HG02852 (cell line): ENCODE data around the gene ZFAND5.

Source experiments
- ATAC-seq: cut with Tn5 transposase; IDR thresholded peaks from one replicate; pipeline ENCODE4 v1.9.1; 2021; ENCODE audit warnings: mild to moderate bottlenecking, moderate library complexity; ENCODE audit not compliant: unreplicated experiment

Gene ZFAND5

GRCh38 chr9:72363908-72364678 lies 915 bp downstream of the ZFAND5 start:
- peak; percentile 47 for ATAC-seq

- ATAC-seq, result no peak
These were observed 1.8 kb downstream of the ZFAND5 start for GRCh38 chr9:72363236-72363635.

DNA sequence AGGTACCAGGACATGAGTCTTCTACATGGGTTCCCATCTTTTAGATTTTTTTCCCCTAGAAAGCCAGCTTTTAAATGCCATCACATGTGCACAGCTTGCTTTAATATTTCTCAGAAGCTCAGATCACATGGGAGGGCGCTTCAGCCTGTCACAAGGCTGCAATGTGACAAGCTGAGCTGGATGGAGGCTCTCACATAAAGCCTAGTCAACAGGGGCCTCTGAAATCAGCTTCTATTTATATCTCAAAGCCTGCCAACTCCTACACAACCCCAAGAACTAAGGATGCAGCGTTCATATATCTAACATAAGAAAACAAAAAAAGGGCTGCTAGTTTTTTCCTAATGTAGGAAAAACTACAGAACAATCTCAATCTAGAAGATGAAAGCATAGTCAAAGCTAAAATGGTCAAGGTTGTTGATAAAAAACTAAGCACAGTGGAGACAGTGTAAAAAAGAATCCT lies 2.3 kb downstream of the ZFAND5 start:
- peak; percentile 26 for ATAC-seq

DNA sequence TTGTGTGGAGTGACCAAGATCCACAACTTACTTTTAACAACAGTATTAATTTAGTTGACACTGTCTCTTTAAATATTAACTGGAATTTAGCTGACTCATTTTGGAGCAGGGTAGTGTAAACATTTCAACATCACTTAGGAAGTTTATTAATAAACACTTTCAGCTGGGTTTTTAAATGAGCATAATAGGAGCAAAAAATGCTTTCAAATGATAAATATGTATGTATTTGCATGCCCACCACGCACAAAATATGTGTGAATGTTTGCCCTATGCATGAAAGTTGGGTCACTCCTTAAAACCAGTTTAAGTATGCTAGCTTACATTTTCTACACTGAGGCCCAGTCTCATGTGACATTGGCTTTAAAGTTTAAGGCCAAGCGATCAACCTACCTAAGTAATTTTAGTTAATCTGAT lies 2.9 kb downstream of the ZFAND5 start:
- no peak for ATAC-seq

- ATAC-seq, result no peak
These were observed 3.8 kb downstream of the ZFAND5 start for GRCh38 chr9:72361217-72361616.

DNA sequence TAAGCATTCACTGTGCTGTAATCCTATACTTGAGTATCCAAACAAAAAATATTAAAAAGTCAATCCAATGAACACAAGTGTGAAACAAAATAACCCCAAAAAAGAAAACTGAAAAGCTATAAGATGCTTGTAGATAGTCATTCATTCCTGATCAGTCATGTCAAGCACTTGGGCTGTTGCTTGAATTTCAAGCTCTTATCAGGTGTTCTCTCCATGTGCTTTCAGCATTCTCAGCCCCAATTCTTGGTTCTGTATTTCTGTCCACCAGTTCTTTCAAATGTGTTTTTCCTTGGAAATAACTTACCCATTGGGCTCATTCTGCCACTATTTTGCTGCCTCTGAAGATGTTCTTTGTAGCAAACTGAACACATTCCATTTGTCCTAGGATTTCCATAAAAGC lies 4.7 kb downstream of the ZFAND5 start:
- ATAC-seq, result no peak

- no peak for ATAC-seq
These were observed 8.9 kb downstream of the ZFAND5 start for GRCh38 chr9:72356041-72356582.

GRCh38 chr9:72355153-72355552 lies 9.9 kb downstream of the ZFAND5 start:
- no peak for ATAC-seq

DNA sequence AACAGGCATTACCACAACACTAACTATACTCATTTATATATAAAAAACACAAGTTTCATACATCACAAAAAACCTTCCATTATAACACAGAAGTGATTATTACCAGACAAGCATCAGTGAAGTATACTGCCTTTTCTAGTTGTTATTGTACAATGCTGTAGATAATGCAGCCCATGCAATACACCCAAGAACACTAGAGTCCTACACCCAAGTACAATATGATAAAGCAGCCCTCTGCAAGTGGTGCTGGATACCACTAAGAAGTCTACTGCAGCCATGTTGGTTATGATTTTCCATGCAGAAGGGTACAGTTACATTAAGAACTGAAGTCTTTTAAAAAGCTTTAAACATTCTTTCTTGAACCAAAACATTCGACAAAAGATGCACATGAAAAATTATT lies 10.3 kb downstream of the ZFAND5 start:
- ATAC-seq, result no peak

GRCh38 chr9:72353455-72354116 lies 11.4 kb downstream of the ZFAND5 start:
- no peak for ATAC-seq

DNA sequence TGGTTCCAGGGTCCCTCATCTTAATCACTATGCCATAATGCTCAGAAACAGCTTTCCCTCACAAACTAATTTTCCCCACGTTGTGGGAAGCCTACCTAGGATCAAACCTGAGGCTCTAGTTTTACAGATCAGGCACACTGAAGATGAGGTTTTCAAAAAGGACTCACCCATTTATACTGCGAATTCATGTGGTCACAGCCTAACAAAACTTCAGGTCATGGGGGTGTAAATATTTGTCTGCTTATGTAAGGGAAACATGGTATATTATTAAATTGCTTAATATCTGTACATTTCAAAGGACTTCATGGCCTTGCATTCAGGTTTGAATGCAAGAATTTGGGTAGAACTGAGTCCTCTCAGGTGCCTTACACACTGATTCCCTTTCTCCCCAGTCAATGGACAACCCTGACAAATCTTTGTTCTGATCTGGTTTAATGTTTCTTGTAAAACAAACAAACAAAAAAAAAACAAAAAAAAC lies 12.1 kb downstream of the ZFAND5 start:
- ATAC-seq, result no peak

DNA sequence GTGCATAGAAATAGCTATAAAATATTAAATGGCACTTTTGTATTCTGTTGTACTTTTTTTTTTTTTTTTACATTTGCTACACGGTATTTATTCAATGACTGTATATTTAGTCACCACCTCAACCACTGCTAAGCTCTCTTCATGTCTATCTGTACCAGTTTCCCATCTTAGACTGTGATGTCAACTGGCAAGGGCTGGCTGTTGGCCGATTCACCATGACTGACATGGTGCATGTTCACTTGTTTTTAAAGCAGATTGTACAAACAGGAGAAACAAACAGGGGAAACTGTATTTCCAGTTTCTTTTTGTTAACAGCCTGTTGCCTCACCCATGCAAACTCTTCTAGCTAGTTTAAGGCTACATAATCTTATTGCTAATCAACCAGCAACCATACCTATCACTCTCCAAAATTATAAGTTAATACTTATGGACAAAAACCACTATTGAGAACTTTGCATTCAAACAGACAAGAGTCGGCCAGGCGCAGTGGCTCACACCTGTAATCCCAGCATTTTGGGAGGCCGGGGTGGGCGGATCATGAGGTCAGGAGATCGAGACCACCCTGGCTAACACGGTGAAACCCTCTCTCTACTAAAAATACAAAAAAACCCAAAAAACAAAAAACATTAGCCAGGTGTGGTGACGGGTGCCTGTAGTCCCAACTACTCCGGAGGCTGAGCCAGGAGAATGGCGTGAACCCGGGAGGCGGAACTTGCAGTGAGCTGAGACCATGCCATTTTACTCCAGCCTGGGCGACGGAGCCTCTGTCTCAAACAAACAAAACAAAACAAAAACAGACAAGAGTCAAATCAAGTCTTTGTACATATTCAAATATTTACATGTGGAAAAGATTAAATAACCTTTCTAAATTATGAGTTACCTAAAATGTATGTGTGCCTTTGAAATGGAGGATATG lies 13.2 kb downstream of the ZFAND5 start:
- ATAC-seq, result no peak

GRCh38 chr9:72349911-72350310 lies 15.1 kb downstream of the ZFAND5 start:
- no peak for ATAC-seq

DNA sequence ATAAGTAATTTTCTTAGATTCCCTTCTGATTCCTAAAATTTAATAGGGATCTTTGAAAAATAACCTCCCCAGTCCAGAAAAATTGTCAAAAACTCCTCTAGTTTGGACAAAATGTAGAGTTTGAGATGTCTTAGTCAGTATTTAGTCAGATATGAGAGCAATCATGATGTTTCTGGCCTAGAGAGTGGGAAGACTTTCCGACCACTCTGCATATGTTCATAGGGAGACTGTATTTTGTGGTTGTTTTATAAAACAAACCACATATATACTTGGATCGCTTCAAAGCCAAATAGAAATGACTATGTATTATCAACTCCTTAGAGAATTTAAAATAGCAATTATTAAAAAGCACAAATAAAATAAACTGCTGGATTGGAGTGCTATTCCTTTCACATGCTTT lies 15.8 kb downstream of the ZFAND5 start:
- ATAC-seq, result no peak

- no peak for ATAC-seq
These were observed 18.7 kb downstream of the ZFAND5 start for GRCh38 chr9:72346333-72346732.

DNA sequence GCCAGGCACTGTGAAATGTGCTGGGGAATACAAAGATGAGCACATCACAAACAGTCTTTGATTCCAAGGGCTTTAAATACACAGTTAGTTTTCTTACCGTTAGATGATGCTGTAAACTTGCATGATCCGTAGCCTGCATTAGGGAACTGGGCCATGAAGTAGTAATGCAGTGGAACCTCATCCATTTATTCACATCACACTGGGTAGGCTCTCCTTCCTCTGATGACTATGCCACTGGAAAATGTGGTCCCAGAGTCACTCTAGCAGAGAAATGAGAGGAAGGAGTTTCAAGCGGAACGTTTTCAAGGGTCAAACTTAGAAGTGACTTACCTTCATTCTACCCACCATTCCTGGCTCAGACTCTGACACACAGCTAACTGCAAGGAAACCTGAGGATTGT lies 26.4 kb downstream of the ZFAND5 start:
- no peak for ATAC-seq

DNA sequence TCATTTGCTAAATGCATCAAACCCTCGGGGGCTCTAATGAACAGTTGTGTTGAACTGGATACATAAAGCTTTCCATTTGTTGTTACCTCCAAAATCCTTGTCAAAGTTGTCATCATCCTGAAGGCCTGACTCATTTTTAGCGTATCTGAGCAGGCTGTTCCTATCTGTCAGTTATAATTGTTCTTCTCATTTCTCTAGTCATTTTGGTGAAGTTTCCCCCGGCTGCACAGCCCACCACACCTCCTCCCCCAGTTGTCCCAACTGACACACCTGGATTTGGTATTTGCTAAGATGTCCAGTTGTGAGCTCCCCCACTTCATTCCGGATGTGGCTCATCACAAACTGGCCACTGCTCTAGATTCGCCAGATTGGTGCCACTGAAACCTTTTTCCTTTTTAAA lies 27.7 kb downstream of the ZFAND5 start:
- ATAC-seq, result no peak

GRCh38 chr9:72334658-72335337 lies 30.2 kb downstream of the ZFAND5 start:
- ATAC-seq, result no peak

GRCh38 chr9:72333709-72334108 lies 31.3 kb downstream of the ZFAND5 start:
- ATAC-seq, result no peak

DNA sequence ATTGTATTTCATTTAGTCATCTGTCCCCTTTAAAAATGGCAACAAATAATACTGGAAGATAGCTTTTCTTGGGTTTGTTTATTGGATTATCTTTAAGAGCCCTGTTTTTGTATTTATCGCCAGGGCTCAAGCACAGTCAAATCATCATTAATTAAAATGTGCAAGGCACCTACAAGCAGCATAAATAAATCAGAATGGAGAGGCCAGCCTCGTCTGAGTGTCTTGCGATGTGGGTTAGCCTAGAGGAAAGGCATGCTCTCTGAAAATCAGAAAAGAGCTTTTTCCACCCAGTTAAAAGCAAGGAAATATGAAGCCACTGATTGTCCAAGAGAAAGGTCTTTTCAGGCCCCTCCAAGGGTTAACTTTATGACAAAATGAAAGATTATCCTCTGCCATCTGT lies 31.8 kb downstream of the ZFAND5 start:
- no peak for ATAC-seq
